ENCODE results near the gene AK1.

AK1 gene

GRCh38 chr9:127893392-127893791, 15.9 kb upstream of the AK1 start:
- no peak for DNase-seq (ENCODE audit: low read depth)

GRCh38 chr9:127892831-127893230, 15.4 kb upstream of the AK1 start:
- no peak for DNase-seq (ENCODE audit: low read depth)
- H3K4me3 ChIP-seq (ENCODE audit: low read depth, low read length): no peak overlapping the region
- TF ChIP-seq CTCF (IDR thresholded peaks at IDR 0.05; ENCODE audit: low read depth, low read length, missing control alignments): no peak

More at GRCh38 chr9:127893392-127893791, 15.9 kb upstream of the AK1 start:
- no peak for TF ChIP-seq CTCF (IDR thresholded peaks at IDR 0.05; ENCODE audit: low read depth, low read length, missing control alignments)
- no peak overlapping the region for H3K4me3 ChIP-seq (ENCODE audit: low read depth, low read length)

- no peak for TF ChIP-seq CTCF (IDR thresholded peaks at IDR 0.05; ENCODE audit: low read depth, low read length, missing control alignments)
- no peak for DNase-seq (ENCODE audit: low read depth)
- no peak overlapping the region for H3K4me3 ChIP-seq (ENCODE audit: low read depth, low read length)
Measured at GRCh38 chr9:127890053-127890452, 12.6 kb upstream of the AK1 start.

GRCh38 chr9:127887792-127888191, 10.3 kb upstream of the AK1 start:
- peak; percentile 41 for TF ChIP-seq CTCF (IDR thresholded peaks at IDR 0.05; ENCODE audit: low read depth, low read length, missing control alignments)
- H3K4me3 ChIP-seq (ENCODE audit: low read depth, low read length): no peak overlapping the region
- no peak for DNase-seq (ENCODE audit: low read depth)

- no peak overlapping the region for H3K4me3 ChIP-seq (ENCODE audit: low read depth, low read length)
- no peak for DNase-seq (ENCODE audit: low read depth)
- TF ChIP-seq CTCF (IDR thresholded peaks at IDR 0.05; ENCODE audit: low read depth, low read length, missing control alignments): no peak
Measured at GRCh38 chr9:127886401-127886972, 9.0 kb upstream of the AK1 start.

GRCh38 chr9:127885508-127886281, 8.2 kb upstream of the AK1 start:
- TF ChIP-seq CTCF (IDR thresholded peaks at IDR 0.05; ENCODE audit: low read depth, low read length, missing control alignments): no peak
- H3K4me3 ChIP-seq (ENCODE audit: low read depth, low read length): no peak overlapping the region
- DNase-seq (ENCODE audit: low read depth): no peak
